GM12878 (cell line): ENCODE data around the gene CLASP2. TPM values are rescaled to one million over a fixed set of nuclear protein-coding genes. Genes with fewer than 3 reads are reported as not detected.
"Not testable (repeated sequence)": the region's sequence is repeated elsewhere in the genome, so short reads cannot be mapped to it uniquely, and the experiment has no call there.

ENCODE experiments used
- ATAC-seq: fragments of 200-7000 bp; cut with Tn5 transposase; 3 replicates; pipeline ENCODE4 v1.9.1; 2020; ENCODE audit warnings: mild to moderate bottlenecking, moderate library complexity
- BruUV-seq: library from RNA; stranded (reverse); fragments of 400-500 nt; replicated peaks from 2 replicates; lab custom pipeline; 2021; lab: Mats Ljungman, UMichigan
- CTCF ChIA-PET: fragments of 300-600 bp; sonication (Branson Sonifier 250); formaldehyde crosslinking; extraction: SDS; loops from one replicate; lab custom pipeline; 2021; ENCODE audit warnings: inconsistent platforms; lab: Yijun Ruan, JAX
- POLR2A ChIA-PET: fragments of 350-600 bp; formaldehyde crosslinking; extraction: SDS; loops from one replicate; lab custom pipeline; 2021; ENCODE audit warnings: inconsistent platforms; lab: Charles Lee
- RAD21 ChIA-PET: fragments of 300-600 bp; sonication (Branson Sonifier 250); formaldehyde crosslinking; loops from one replicate; lab custom pipeline; 2023; ENCODE audit warnings: antibody characterized with exemption; ENCODE audit not compliant: unreplicated experiment; lab: Charles Lee
- SMC1A ChIA-PET: fragments of 300-600 bp; sonication (Branson Sonifier 250); formaldehyde crosslinking; loops from one replicate; lab custom pipeline; 2023; ENCODE audit not compliant: unreplicated experiment, uncharacterized antibody; lab: Charles Lee
- DNase-seq: peaks from one replicate; pipeline ENCODE4 v3.0.0-alpha.2; 2011; ENCODE audit warnings: low read depth, low spot score
- FAIRE-seq: peaks from 3 replicates; lab custom pipeline; 2011; peaks lifted over from hg19 to GRCh38; lab: Jason Lieb, UNC
- H2AFZ ChIP-seq: 2 replicates; pipeline ENCODE4 v1.6.0; 2011; ENCODE audit warnings: low read depth, low read length, control low read depth; ENCODE audit not compliant: control insufficient read depth
- H3K27ac ChIP-seq: 2 replicates; pipeline ENCODE4 v1.5.1; 2011; ENCODE audit warnings: control low read depth; ENCODE audit not compliant: control insufficient read depth, insufficient read depth
- H3K27me3 ChIP-seq, 2 experiments: replicated peaks in 1 of 2; 2 replicates each; pipeline versions ENCODE4 v1.6.0 to v1.6.1; 2011; ENCODE audit warnings: low read length in 1 of 2; ENCODE audit not compliant: control insufficient read depth in 2 of 2, insufficient read depth in 2 of 2
- H3K36me3 ChIP-seq, 2 experiments: 2 replicates each; pipeline ENCODE4 v1.5.1; 2011; ENCODE audit warnings: low read length in 1 of 2; ENCODE audit not compliant: control insufficient read depth in 2 of 2, insufficient read depth in 2 of 2
- H3K4me1 ChIP-seq: 2 replicates; pipeline ENCODE4 v1.6.1; 2011; ENCODE audit warnings: mild to moderate bottlenecking, low read length, moderate library complexity, mixed read lengths; ENCODE audit not compliant: control insufficient read depth, insufficient read depth
- H3K4me2 ChIP-seq: 2 replicates; pipeline ENCODE4 v1.6.0; 2011; ENCODE audit warnings: control low read depth; ENCODE audit not compliant: control insufficient read depth, insufficient read depth
- H3K4me3 ChIP-seq: fragments of 200-600 bp; sonication (generic); 2 replicates; pipeline ENCODE4 v1.5.1; 2016
- H3K79me2 ChIP-seq: 2 replicates; pipeline ENCODE4 v1.6.0; 2011; ENCODE audit warnings: low read length; ENCODE audit not compliant: control insufficient read depth, insufficient read depth
- H3K9ac ChIP-seq: 2 replicates; pipeline ENCODE4 v1.8.0; 2011; ENCODE audit warnings: low read length, control low read depth, mixed read lengths; ENCODE audit not compliant: control insufficient read depth, insufficient read depth
- H3K9me3 ChIP-seq: replicated peaks from 3 replicates; pipeline ENCODE4 v1.5.1; 2011; ENCODE audit warnings: mild to moderate bottlenecking, low read length; ENCODE audit not compliant: control insufficient read depth, insufficient read depth
- H4K20me1 ChIP-seq: 2 replicates; pipeline ENCODE4 v1.6.0; 2011; ENCODE audit not compliant: control insufficient read depth, insufficient read depth
- DPF2 ChIP-seq: fragments of 450-650 bp; IDR thresholded peaks from 2 replicates; pipeline ENCODE4 v1.6.1; 2017; ENCODE audit warnings: mild to moderate bottlenecking
- E4F1 ChIP-seq: fragments of 450-650 bp; IDR thresholded peaks from 2 replicates; pipeline ENCODE4 v1.6.1; 2018; ENCODE audit warnings: borderline replicate concordance, mild to moderate bottlenecking; ENCODE audit not compliant: partially characterized antibody
- EZH2 ChIP-seq: IDR thresholded peaks from 2 replicates; pipeline ENCODE4 v1.6.1; 2012; ENCODE audit warnings: low read depth, mild to moderate bottlenecking, control low read depth, inconsistent platforms, low read length, borderline replicate concordance; ENCODE audit not compliant: control insufficient read depth
- NFIC ChIP-seq: IDR thresholded peaks from 2 replicates; pipeline ENCODE4 v1.6.1; 2012; ENCODE audit warnings: low read depth, mild to moderate bottlenecking, inconsistent platforms, low read length, moderate library complexity
- NKRF ChIP-seq: fragments of 450-650 bp; conservative IDR thresholded peaks from 2 replicates; pipeline ENCODE4 v1.6.1; 2017; ENCODE audit warnings: mild to moderate bottlenecking, moderate library complexity
- RELA ChIP-seq: fragments of 450-650 bp; IDR thresholded peaks from 2 replicates; pipeline ENCODE4 v1.8.0; 2014; ENCODE audit warnings: borderline replicate concordance; ENCODE audit not compliant: partially characterized antibody
- RUNX3 ChIP-seq: IDR thresholded peaks from 2 replicates; pipeline ENCODE4 v1.6.1; 2012; ENCODE audit warnings: low read length, inconsistent platforms
- ZNF384 ChIP-seq: IDR thresholded peaks from 2 replicates; pipeline ENCODE4 v1.6.1; 2012; ENCODE audit warnings: low read depth, mild to moderate bottlenecking, low read length, improper control_type of control experiment, borderline replicate concordance
- ZNF687 ChIP-seq: fragments of 450-650 bp; IDR thresholded peaks from 2 replicates; pipeline ENCODE4 v1.6.1; 2017; ENCODE audit warnings: mild to moderate bottlenecking, moderate library complexity
- WGBS: methylation state at CpG from one replicate; pipeline ENCODE4 v1.1.6; 2016; ENCODE audit warnings: low lambda C conversion rate; ENCODE audit not compliant: insufficient replicate concordance, insufficient coverage; ENCODE audit errors: missing lambda C conversion rate; 5-methylcytosine and 5-hydroxymethylcytosine counted together
- in situ Hi-C: fragments of 300-500 bp; cut with MboI; formaldehyde crosslinking; loops from 9 replicates; pipeline ENCODE4 v1.14.3; 2018; ENCODE audit warnings: mixed read lengths
- intact Hi-C: fragments of 100-400 bp; cut with micrococcal nuclease; formaldehyde crosslinking; loops from one replicate; pipeline ENCODE4 v1.14.2; 2022; ENCODE audit not compliant: unreplicated experiment
- polyA plus RNA-seq, 11 experiments: library from polyadenylated mRNA; depleted of rRNA in 4 of 11; unstranded in 6 of 11; stranded (reverse) in 5 of 11; fragments of >200 nt; fragmentation: Nextera tagmentation in 4 of 11; fragmentation: Illumina TruSeq in 1 of 11; extraction: Ambion mirVana in 4 of 11; extraction: Trizol in 1 of 11; gene quantifications; 1 replicate in 1 of 11; 2 replicates in 10 of 11; pipeline versions ENCODE4 v1.2.1 to v1.2.3, GENCODE V29; 2011 to 2016; ENCODE audit warnings: inconsistent platforms in 2 of 11, missing spikeins in 2 of 11, low read depth in 1 of 11
- total RNA-seq, 4 experiments: library from RNA; depleted of rRNA in 3 of 4; stranded (reverse); fragments of >200 nt in 3 of 4; fragmentation: Illumina TruSeq in 1 of 4; extraction: Trizol in 1 of 4; gene quantifications; 2 replicates each; pipeline versions ENCODE4 v1.2.1 to v1.2.3, GENCODE V29; 2013 to 2021

The CLASP2 gene
- total and polyA plus RNA-seq, 10 of the 15 experiments (the other 5 are each of a cell fraction or from before 2014, with no cell fraction given): 4.0 to 38.3 (median 26.8) TPM

GRCh38 chr3:33459577-33459976 is 258.5 kb downstream of the CLASP2 start:
- H3K4me3 ChIP-seq, H3K27me3 ChIP-seq, CTCF ChIA-PET, H3K4me2 ChIP-seq, H3K4me1 ChIP-seq, intact Hi-C loops, H3K27ac ChIP-seq, POLR2A ChIA-PET, RAD21 ChIA-PET, H3K36me3 ChIP-seq, ATAC-seq, H2AFZ ChIP-seq, SMC1A ChIA-PET, H3K79me2 ChIP-seq, H3K9ac ChIP-seq, H3K9me3 ChIP-seq, in situ Hi-C loops, BruUV-seq, DNase-seq, H4K20me1 ChIP-seq, FAIRE-seq: not testable (repeated sequence)
- 96% methylated on average over 3 of the region's 4 CpGs for whole genome bisulfite sequencing

GRCh38 chr3:33458446-33458845 is 259.6 kb downstream of the CLASP2 start:
- Histone ChIP-seq H3K4me1 (no peaks in the 10 kb centered on the region), H3K79me2 (no peaks in the 10 kb centered on the region), H4K20me1 (no peaks in the 10 kb centered on the region), H3K9me3 (no peaks in the 10 kb centered on the region; the same call in 2 of the 3 replicates), H3K27me3 (no peaks in the 10 kb centered on the region), H3K36me3 (no peaks in the 10 kb centered on the region), H3K9ac (no peak overlapping the region), H3K4me2 (no peak overlapping the region), H3K27ac (no peak overlapping the region), H2AFZ (no peak overlapping the region), H3K4me3 (no peak overlapping the region)
- FAIRE-seq (no peak), ATAC-seq (no peak), DNase-seq (no peak)
- ChIA-PET RAD21 (no interaction called here), CTCF (no interaction called here), SMC1A (no interaction called here), POLR2A (no interaction called here)
- no TSS peak for BruUV-seq
- WGBS: 71% methylated on average over 3 of the region's 3 CpGs
- intact Hi-C loops (no loop called here), in situ Hi-C loops (no loop called here)
- TF ChIP-seq NKRF: no peak
- no peak for TF ChIP-seq ZNF687
- no peak for TF ChIP-seq RUNX3
- TF ChIP-seq DPF2: no peak
- TF ChIP-seq E4F1: no peak
- no peak for TF ChIP-seq ZNF384
- TF ChIP-seq EZH2: no peak
- TF ChIP-seq NFIC: no peak
- no peak for TF ChIP-seq RELA
